Endodermal cell (in vitro differentiated cells): ENCODE data around the gene SDK1. TPM values are rescaled to one million over a fixed set of nuclear protein-coding genes. Genes with fewer than 3 reads are reported as not detected.

Experiments
- DNase-seq: peaks from one replicate; pipeline ENCODE4 v3.0.0-alpha.2; 2017
- H3K27ac ChIP-seq: 2 replicates; pipeline ENCODE4 v1.5.1; 2013; ENCODE audit warnings: mild to moderate bottlenecking, low read depth, low read length, moderate library complexity
- H3K27me3 ChIP-seq: 2 replicates; pipeline ENCODE4 v1.6.1; 2013; ENCODE audit warnings: mild to moderate bottlenecking, low read length, moderate library complexity; ENCODE audit not compliant: insufficient read depth, control insufficient read depth, poor library complexity, severe bottlenecking
- H3K36me3 ChIP-seq: 2 replicates; pipeline ENCODE4 v1.7.0; 2013; ENCODE audit warnings: mild to moderate bottlenecking, low read length, moderate library complexity; ENCODE audit not compliant: control insufficient read depth, insufficient read depth
- H3K4me1 ChIP-seq: one replicate; pipeline ENCODE4 v1.7.0; 2013; ENCODE audit warnings: low read length; ENCODE audit not compliant: control insufficient read depth, insufficient read depth
- H3K4me3 ChIP-seq: 2 replicates; pipeline ENCODE4 v1.5.1; 2013; ENCODE audit warnings: mild to moderate bottlenecking, low read length, moderate library complexity
- H3K9ac ChIP-seq: 2 replicates; pipeline ENCODE4 v1.6.1; 2013; ENCODE audit warnings: mild to moderate bottlenecking, low read length, moderate library complexity; ENCODE audit not compliant: poor library complexity, severe bottlenecking; ENCODE audit errors: extremely low read depth
- H3K9me3 ChIP-seq: 2 replicates; pipeline ENCODE4 v1.6.1; 2013; ENCODE audit warnings: mild to moderate bottlenecking, low read length, moderate library complexity; ENCODE audit not compliant: control insufficient read depth
- H3K27ac Mint-ChIP-seq: 2 replicates; pipeline ENCODE4 v1.8.0; 2020; ENCODE audit warnings: mixed read lengths
- H3K27me3 Mint-ChIP-seq: 2 replicates; pipeline ENCODE4 v1.8.0; 2021; ENCODE audit warnings: mild to moderate bottlenecking, mixed read lengths; ENCODE audit not compliant: insufficient read depth
- H3K36me3 Mint-ChIP-seq: 2 replicates; pipeline ENCODE4 v1.8.0; 2020; ENCODE audit warnings: low read depth, mixed read lengths
- H3K4me1 Mint-ChIP-seq: 2 replicates; pipeline ENCODE4 v1.8.0; 2020; ENCODE audit warnings: mixed read lengths
- H3K4me3 Mint-ChIP-seq: 2 replicates; pipeline ENCODE4 v1.8.0; 2020; ENCODE audit warnings: mild to moderate bottlenecking, moderate library complexity, mixed read lengths
- H3K9me3 Mint-ChIP-seq: 2 replicates; pipeline ENCODE4 v1.8.0; 2020; ENCODE audit warnings: mild to moderate bottlenecking, mixed read lengths
- WGBS, 2 experiments: methylation state at CpG; one replicate each; pipeline versions ENCODE4 v1.1.5 to v1.1.7; 2013; ENCODE audit warnings: missing lambda C conversion rate in 2 of 2, mixed read lengths in 1 of 2; ENCODE audit not compliant: insufficient coverage in 1 of 2, insufficient read length in 1 of 2; 5-methylcytosine and 5-hydroxymethylcytosine counted together
- total RNA-seq, 2 donors: library from RNA; stranded (reverse); fragmentation: NEBNext Ultra II Directional in 1 of 2; extraction: Animal tissue kit (Norgen Biotek cat#: 25700) in 1 of 2; gene quantifications; 2 replicates in 1 of 2; 3 replicates in 1 of 2; pipeline ENCODE4 v1.2.1, GENCODE V29; 2021
- TF ChIP-seq, protein P1 (sequence below): fragments of 200-600 bp; sonication (generic); conservative IDR thresholded peaks from 2 replicates; pipeline ENCODE4 v1.5.0; 2021; ENCODE audit warnings: antibody characterized with exemption, mild to moderate bottlenecking

Gene SDK1
- total RNA-seq, 2 donors from 2014 or later = 22.7 to 23.1 TPM

DNA sequence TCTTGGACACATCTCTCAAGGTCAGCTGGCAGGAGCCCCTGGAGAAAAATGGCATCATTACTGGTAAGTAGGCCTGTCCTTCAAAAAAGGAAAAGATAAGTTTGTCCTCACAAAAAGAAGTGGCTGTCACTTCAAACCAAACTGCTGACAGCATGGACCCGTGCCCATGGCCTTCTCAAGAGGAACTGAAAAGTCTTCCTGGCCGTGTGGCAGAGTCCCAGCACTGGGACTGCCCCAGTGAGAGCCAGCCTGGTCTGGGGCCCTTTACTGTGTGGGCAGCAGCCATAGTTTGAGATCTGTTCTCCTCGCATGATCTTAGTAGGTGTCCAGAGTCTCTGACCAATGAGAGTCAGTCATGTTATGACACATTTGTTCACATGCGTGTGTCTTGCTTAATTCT, 766.8 kb downstream of the SDK1 start:
- Mint-ChIP-seq H3K27me3 (no peaks in the 10 kb centered on the region), H3K27ac (no peak overlapping the region)
- TF ChIP-seq, protein P1, sequence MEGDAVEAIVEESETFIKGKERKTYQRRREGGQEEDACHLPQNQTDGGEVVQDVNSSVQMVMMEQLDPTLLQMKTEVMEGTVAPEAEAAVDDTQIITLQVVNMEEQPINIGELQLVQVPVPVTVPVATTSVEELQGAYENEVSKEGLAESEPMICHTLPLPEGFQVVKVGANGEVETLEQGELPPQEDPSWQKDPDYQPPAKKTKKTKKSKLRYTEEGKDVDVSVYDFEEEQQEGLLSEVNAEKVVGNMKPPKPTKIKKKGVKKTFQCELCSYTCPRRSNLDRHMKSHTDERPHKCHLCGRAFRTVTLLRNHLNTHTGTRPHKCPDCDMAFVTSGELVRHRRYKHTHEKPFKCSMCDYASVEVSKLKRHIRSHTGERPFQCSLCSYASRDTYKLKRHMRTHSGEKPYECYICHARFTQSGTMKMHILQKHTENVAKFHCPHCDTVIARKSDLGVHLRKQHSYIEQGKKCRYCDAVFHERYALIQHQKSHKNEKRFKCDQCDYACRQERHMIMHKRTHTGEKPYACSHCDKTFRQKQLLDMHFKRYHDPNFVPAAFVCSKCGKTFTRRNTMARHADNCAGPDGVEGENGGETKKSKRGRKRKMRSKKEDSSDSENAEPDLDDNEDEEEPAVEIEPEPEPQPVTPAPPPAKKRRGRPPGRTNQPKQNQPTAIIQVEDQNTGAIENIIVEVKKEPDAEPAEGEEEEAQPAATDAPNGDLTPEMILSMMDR = no peak

DNA sequence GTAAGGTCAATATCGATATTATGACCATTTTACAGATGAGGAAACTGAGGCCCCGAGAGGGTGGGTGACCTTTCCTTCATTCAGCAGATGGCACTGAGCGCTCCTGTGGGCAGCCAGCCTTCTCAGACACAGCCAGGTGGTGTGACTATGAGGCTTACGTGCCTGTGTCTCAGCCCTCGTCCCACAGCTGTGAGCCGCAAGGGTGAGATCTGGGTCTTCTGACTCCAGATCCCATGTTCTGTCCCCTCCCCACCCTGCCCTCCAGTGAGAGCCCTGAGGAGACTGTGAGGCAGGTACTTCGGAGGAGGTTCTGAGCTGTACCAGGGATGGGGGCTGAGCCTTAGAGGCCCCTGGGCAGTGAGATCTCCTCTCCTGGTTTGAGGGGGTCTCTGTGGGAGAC, 767.2 kb downstream of the SDK1 start:
- no peak overlapping the region for H3K9ac ChIP-seq
- H3K27ac Mint-ChIP-seq = no peak overlapping the region
- no peak overlapping the region for H3K4me3 Mint-ChIP-seq
- no peaks in the 10 kb centered on the region for H3K9me3 ChIP-seq
- TF ChIP-seq, protein P1 = no peak
- H3K9me3 Mint-ChIP-seq = no peaks in the 10 kb centered on the region
- peak; percentile 27 for DNase-seq
- 89 to 96% methylated on average over 4 to 7 of the region's 7 CpGs for WGBS, 2 experiments
- H3K27me3 Mint-ChIP-seq = no peaks in the 10 kb centered on the region
- no peaks in the 10 kb centered on the region for H3K4me1 ChIP-seq
- H3K27ac ChIP-seq = no peak overlapping the region
- H3K4me3 ChIP-seq = no peak overlapping the region
- no peaks in the 10 kb centered on the region for H3K36me3 ChIP-seq
- no peaks in the 10 kb centered on the region for H3K27me3 ChIP-seq
- H3K36me3 Mint-ChIP-seq = peaks cover 5% of the 10 kb centered on the region
- H3K4me1 Mint-ChIP-seq = peaks cover 5% of the 10 kb centered on the region

More for the DNA sequence above, 766.8 kb downstream of the SDK1 start:
- Histone ChIP-seq H3K27me3 (no peaks in the 10 kb centered on the region), H3K9me3 (no peaks in the 10 kb centered on the region), H3K4me3 (no peak overlapping the region), H3K27ac (no peak overlapping the region), H3K36me3 (no peaks in the 10 kb centered on the region), H3K9ac (no peak overlapping the region), H3K4me1 (no peaks in the 10 kb centered on the region)
- 94 to 96% methylated on average over 3 to 4 of the region's 4 CpGs for WGBS, 2 experiments
- no peak overlapping the region for H3K4me3 Mint-ChIP-seq
- peaks cover 5% of the 10 kb centered on the region for H3K4me1 Mint-ChIP-seq
- peaks cover 5% of the 10 kb centered on the region for H3K36me3 Mint-ChIP-seq
- peak; percentile 11 for DNase-seq
- H3K9me3 Mint-ChIP-seq = no peaks in the 10 kb centered on the region

DNA sequence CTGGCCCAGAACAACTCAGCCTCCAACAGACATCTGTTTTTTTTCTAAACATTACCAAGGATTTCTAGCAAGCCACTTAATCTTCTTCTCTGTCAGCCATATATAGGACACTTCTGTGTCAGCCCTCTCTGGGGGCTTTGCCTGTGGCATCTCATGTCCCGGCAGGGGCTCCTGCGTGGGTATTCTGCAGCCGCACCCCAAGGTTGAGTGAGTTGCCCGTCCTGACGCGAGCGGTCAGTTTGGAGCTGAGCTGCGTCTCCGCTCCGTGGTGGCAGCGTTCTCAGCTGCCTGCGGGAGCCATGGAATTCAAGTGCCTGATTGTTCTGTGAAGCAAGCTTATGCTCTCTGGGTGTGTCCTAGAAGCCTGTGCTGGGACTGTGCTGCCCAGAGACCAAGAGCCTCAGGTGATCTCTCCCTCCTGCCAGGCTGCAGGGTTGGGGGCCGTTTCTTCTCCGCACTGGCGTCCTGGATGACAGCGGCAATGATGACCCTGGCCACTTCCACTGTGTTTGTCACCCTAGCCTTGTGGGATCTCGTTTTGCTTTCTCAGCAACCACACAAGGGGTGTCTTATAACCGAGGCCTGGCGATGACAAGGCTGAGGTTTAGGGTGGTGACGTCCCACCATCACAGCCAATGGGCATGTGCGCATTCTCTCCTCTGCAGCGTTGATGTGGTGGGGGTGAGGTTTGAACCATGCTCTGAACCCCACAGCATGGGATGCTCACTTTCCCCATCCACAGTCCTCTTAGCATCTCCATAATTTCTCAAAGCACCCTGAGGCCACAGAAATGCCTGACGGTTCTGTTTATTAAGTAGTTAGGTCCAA, 768.4 kb downstream of the SDK1 start:
- H3K27ac Mint-ChIP-seq = no peak overlapping the region
- peak; percentile 44 for DNase-seq

More for the DNA sequence above, 768.4 kb downstream of the SDK1 start:
- Mint-ChIP-seq H3K9me3 (no peaks in the 10 kb centered on the region), H3K4me3 (no peak overlapping the region), H3K4me1 (peaks cover 16% of the 10 kb centered on the region), H3K27me3 (no peaks in the 10 kb centered on the region), H3K36me3 (peaks cover 7% of the 10 kb centered on the region)
- H3K36me3 ChIP-seq = no peaks in the 10 kb centered on the region
- 94% methylated on average over 9 to 23 of the region's 23 CpGs for WGBS, 2 experiments
- H3K27me3 ChIP-seq = no peaks in the 10 kb centered on the region
- TF ChIP-seq, protein P1 = no peak
- no peaks in the 10 kb centered on the region for H3K9me3 ChIP-seq
- no peak overlapping the region for H3K27ac ChIP-seq
- H3K4me1 ChIP-seq = no peaks in the 10 kb centered on the region
- no peak overlapping the region for H3K4me3 ChIP-seq
- H3K9ac ChIP-seq = no peak overlapping the region
